GM12801 (cell line): ENCODE results near the gene TTC28.

Source experiments
- CTCF ChIP-seq: IDR thresholded peaks from one replicate; pipeline ENCODE4 v1.5.1; 2011; ENCODE audit warnings: control low read depth; ENCODE audit not compliant: insufficient read length; ENCODE audit errors: extremely low read depth

TTC28 gene

GRCh38 chr22:28048529-28048928 is 631.1 kb downstream of the TTC28 start:
- no peak for TF ChIP-seq CTCF

- TF ChIP-seq CTCF, result no peak
Observed at GRCh38 chr22:28047740-28048139, 631.9 kb downstream of the TTC28 start.

GRCh38 chr22:28046100-28046499 is 633.5 kb downstream of the TTC28 start:
- no peak for TF ChIP-seq CTCF

- TF ChIP-seq CTCF, result no peak
Observed at GRCh38 chr22:28044546-28045173, 635.0 kb downstream of the TTC28 start.

- TF ChIP-seq CTCF, result no peak
Observed at GRCh38 chr22:28043266-28043665, 636.4 kb downstream of the TTC28 start.

GRCh38 chr22:28034760-28035401 is 644.8 kb downstream of the TTC28 start:
- no peak for TF ChIP-seq CTCF

GRCh38 chr22:28034145-28034759 is 645.4 kb downstream of the TTC28 start:
- no peak for TF ChIP-seq CTCF
